Measurements from ENCODE around the gene TMEFF2. TPM values are rescaled to one million over a fixed set of nuclear protein-coding genes. Genes with fewer than 3 reads are reported as not detected.

The TMEFF2 gene
- polyA plus RNA-seq, 3 donors: 7.9 to 14.0 (median 12.3) TPM

- DNase-seq: no peak
These were observed 122.5 kb downstream of the TMEFF2 start for GRCh38 chr2:192072261-192072660.

GRCh38 chr2:192070099-192070498 lies 124.6 kb downstream of the TMEFF2 start:
- no peak for DNase-seq

GRCh38 chr2:192069417-192069816 lies 125.3 kb downstream of the TMEFF2 start:
- DNase-seq: no peak

GRCh38 chr2:192068966-192069365 lies 125.8 kb downstream of the TMEFF2 start:
- no peak for DNase-seq

- DNase-seq: no peak
These were observed 127.1 kb downstream of the TMEFF2 start for GRCh38 chr2:192067631-192068030.

- DNase-seq: no peak
These were observed 130.3 kb downstream of the TMEFF2 start for GRCh38 chr2:192064459-192064858.

- DNase-seq: no peak
These were observed 134.6 kb downstream of the TMEFF2 start for GRCh38 chr2:192060161-192060560.

- no peak for DNase-seq
These were observed 135.5 kb downstream of the TMEFF2 start for GRCh38 chr2:192059266-192059665.

- DNase-seq: no peak
These were observed 140.8 kb downstream of the TMEFF2 start for GRCh38 chr2:192053921-192054320.

GRCh38 chr2:192051533-192051932 lies 143.2 kb downstream of the TMEFF2 start:
- DNase-seq: no peak

- DNase-seq: no peak
These were observed 145.4 kb downstream of the TMEFF2 start for GRCh38 chr2:192049362-192049761.

- no peak for DNase-seq
These were observed 147.2 kb downstream of the TMEFF2 start for GRCh38 chr2:192047315-192048107.

- no peak for DNase-seq
These were observed 150.2 kb downstream of the TMEFF2 start for GRCh38 chr2:192044496-192044895.

- peak; percentile 14 for DNase-seq
These were observed 151.4 kb downstream of the TMEFF2 start for GRCh38 chr2:192043216-192043870.

GRCh38 chr2:192042126-192042525 lies 152.6 kb downstream of the TMEFF2 start:
- DNase-seq: no peak

GRCh38 chr2:192038110-192038509 lies 156.6 kb downstream of the TMEFF2 start:
- no peak for DNase-seq

GRCh38 chr2:192035731-192036442 lies 158.8 kb downstream of the TMEFF2 start:
- no peak for DNase-seq

- no peak for DNase-seq
These were observed 163.9 kb downstream of the TMEFF2 start for GRCh38 chr2:192030856-192031255.

- no peak for DNase-seq
These were observed 164.4 kb downstream of the TMEFF2 start for GRCh38 chr2:192030289-192030688.

GRCh38 chr2:192029089-192029488 lies 165.6 kb downstream of the TMEFF2 start:
- DNase-seq: no peak

GRCh38 chr2:192026825-192027120 lies 168.0 kb downstream of the TMEFF2 start:
- no peak for DNase-seq

GRCh38 chr2:192026059-192026824 lies 168.5 kb downstream of the TMEFF2 start:
- no peak for DNase-seq

All from renal pelvis (tissue), 4 donors.